Activated effector memory CD4-positive, alpha-beta T cell treated with anti-CD3 and anti-CD28 coated beads, Interleukin-2, amount 50 U/mL, for 16 hours (primary cell): Measurements from ENCODE around the gene RNPEPL1.

Experiments
- DNase-seq: peaks from one replicate; pipeline ENCODE4 v3.0.0-alpha.2; 2020

The RNPEPL1 gene

GRCh38 chr2:240577281-240578109 is 9.2 kb downstream of the RNPEPL1 start:
- no peak for DNase-seq

DNA sequence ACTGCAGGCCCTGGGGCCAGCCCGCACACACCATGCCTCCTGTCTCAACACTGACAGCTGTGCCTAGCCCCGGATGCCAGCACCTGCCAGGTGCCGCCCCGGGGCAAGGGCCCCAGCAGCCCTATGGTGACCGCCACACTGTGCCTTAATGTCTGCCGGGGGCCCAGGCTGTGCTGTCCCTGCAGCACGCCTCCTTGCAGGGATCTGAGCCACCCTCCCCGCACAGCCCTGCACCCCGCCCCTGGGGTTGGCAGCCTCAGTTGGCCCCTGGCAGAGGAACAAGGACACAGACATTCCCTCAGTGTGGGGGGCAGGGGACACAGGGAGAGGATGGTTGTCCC is 9.8 kb downstream of the RNPEPL1 start:
- DNase-seq, result no peak

DNA sequence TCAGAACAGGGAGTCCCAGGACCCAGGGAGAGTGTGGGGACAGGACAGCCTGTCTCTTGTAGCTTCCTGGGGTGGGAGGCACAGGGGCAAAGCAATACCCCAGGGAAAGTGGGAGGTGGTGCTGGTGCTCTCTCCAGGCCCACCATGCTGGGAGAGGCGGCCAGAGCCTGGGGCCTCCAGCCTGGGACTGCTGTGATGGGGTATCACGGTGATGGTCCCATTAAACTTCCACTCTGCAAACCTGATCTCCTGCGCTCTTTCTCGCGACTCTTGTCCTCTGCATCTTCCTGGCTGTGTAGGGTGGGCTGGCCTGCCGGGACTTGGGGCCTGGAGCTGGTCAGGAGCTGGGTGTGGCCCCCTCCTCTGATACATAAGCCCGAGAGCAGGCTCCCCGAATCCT is 10.2 kb downstream of the RNPEPL1 start:
- no peak for DNase-seq

- DNase-seq, result no peak
Observed at GRCh38 chr2:240579071-240579762, 10.9 kb downstream of the RNPEPL1 start.

DNA sequence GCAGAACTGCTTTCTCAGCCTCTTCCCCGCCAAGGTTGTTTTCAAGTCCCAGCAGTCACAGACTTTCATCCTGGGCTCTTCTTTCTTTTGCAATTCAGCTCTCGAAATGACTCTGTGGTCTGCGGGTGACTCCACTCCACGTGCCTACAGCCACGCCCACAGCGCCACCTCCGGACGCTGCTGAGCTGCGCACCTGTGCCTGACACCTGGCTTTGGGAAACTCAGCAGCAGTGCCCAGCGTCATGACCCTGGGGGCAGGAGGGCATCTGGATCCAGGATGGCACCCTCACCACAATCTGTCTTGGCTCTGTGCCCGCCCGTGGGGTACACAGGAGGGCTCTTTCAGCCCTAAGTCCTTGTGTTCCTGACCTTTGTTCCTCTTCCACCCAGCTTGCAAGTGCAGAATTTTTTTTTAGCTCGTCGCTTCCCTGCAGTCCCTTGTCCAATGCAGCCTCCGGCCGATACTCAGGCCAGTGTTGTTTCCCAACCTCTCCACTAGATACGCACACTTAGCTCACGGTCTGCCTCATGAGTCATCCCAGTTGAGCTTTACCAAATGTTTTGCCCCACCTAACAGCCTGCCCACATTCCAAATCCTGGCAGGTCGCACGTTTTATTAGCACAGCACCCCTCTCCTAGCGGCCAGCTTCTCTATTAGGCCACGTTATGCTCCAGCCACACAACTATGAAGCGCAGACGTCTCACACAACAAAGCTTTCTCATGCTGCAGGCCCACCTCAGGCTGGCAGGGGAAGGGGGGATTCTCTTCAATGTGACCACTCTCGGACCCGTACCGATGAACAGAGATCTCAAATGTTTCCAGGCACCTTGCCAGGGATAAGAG is 11.7 kb downstream of the RNPEPL1 start:
- peak; percentile 93 for DNase-seq

- DNase-seq, result no peak
Observed at GRCh38 chr2:240581811-240582210, 13.5 kb downstream of the RNPEPL1 start.

DNA sequence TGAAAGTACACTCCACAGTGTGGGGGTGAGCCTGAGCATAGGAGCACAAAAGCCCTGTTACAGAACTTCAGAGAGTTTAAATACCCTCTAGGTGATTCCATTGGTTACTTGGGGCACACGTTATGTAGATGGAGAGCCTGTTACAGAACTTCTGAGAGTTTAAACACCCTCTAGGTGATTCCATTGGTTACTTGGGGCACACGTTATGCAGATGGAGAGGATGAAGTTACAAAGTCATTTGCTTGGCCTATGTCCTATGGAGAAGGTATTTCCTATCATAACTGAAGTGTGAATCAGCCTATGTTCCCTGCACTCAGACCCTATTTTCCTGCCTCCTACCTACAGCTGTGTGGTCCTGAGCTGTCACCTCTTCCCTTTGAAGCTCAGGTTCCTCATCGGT is 14.5 kb downstream of the RNPEPL1 start:
- no peak for DNase-seq

- DNase-seq, result no peak
Observed at GRCh38 chr2:240583774-240584173, 15.5 kb downstream of the RNPEPL1 start.

- DNase-seq, result no peak
Observed at GRCh38 chr2:240584486-240585031, 16.3 kb downstream of the RNPEPL1 start.

DNA sequence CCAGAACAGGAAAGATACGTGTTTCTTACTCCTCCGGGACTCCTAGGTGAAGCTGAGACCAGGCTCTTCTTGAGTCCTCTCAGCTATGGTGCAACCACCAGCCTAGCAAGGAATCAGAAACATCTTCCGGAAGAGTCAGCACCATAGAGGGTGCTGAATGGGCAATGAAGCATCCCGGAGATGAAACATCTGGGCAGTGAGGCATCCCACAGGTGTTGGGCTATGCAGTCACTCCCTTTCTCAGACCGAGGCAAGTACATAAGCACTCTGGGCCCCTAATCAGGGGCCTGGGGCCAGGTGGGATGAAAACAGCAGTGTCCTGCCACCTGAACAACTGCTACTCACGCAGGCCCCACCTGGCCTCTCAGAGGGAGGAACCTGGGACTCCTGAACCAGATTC is 16.8 kb downstream of the RNPEPL1 start:
- no peak for DNase-seq

- DNase-seq, result no peak
Observed at GRCh38 chr2:240585681-240586197, 17.5 kb downstream of the RNPEPL1 start.

- peak; percentile 99 for DNase-seq
Observed at GRCh38 chr2:240586198-240586918, 18.1 kb downstream of the RNPEPL1 start, which contains the start of gene CAPN10. CAPN10 (plus strand) TSS chr2:240586734; CDS start chr2:240586912, 178 bp downstream.

DNA sequence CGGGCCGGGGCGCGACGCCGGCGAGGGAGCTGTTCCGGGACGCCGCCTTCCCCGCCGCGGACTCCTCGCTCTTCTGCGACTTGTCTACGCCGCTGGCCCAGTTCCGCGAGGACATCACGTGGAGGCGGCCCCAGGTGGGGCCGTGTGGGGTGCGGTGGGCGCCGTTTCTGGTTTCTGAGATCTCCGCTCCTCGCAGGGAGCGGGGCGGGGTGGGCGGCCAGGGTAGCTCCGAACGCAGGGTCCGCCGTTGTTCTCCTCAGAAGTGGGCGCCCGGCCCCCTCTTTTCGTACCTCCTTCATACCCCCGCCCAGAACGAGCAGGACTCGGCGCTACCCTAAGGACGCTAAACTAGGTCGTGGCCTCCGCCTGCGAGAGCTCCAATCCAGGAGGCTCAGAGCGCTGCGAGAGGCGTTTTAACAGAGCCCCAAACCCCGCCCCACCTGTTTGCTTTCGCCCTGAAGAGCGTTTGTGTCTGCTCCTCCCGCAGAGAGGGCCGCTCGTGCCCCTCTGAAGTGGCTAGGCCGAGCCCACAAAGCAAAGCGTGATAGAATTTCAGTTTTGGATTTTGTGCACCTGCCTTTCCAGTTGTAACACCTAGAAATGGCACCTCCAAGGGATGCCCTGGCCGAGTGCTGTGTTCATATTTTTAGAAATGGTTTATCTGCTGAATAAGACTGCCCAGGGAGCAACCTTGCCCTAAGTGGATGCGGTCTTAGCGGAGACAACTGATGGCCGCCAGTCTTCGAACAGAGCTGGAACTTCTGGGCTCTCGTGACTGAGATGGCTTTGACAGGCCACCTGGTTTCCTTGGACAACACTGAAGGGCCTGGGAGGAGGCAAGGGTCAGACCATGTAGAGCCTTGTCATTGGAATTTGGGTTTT is 18.9 kb downstream of the RNPEPL1 start:
- peak; percentile 86 for DNase-seq

GRCh38 chr2:240588006-240588655 is 19.8 kb downstream of the RNPEPL1 start:
- no peak for DNase-seq

- no peak for DNase-seq
Observed at GRCh38 chr2:240588669-240589068, 20.4 kb downstream of the RNPEPL1 start.

DNA sequence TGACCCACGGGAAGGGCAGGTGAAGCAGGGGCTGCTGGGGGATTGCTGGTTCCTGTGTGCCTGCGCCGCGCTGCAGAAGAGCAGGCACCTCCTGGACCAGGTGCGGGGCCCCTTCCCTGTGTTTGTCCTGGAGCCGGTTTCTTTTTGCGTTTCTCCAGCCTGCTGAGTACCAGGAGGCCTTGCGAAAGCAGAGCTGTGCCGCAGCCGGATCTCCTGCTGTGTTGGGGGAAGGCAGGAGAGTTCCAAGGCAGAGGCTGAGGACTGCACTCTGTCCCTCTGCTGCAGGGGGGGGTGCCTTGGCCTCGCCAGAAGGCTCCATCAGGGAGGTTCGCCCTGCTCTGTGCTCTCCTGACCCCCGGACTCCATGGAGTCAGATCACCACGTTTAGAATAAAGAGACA is 21.1 kb downstream of the RNPEPL1 start:
- no peak for DNase-seq

- no peak for DNase-seq
Observed at GRCh38 chr2:240589850-240590525, 21.7 kb downstream of the RNPEPL1 start.

- no peak for DNase-seq
Observed at GRCh38 chr2:240590681-240591111, 22.4 kb downstream of the RNPEPL1 start.

DNA sequence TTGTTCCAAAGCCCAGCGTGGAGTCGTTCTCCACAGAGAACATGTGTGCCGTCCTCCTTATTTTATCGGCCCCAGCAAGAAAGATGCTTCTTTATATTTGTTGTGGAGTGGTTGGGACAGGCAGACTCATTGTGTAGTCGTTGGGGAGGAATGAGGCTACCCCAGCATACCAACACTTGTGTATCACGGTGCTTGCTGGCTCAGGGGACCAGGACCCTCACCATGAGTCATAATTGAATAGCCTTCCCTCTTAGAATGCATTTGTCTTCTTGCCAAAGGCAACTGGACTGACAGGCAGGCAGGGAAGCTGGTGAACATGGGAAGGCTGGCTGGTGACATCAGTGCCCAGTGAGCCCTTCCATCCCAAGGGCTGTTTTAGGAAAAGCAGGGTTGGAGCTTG is 22.9 kb downstream of the RNPEPL1 start:
- no peak for DNase-seq

DNA sequence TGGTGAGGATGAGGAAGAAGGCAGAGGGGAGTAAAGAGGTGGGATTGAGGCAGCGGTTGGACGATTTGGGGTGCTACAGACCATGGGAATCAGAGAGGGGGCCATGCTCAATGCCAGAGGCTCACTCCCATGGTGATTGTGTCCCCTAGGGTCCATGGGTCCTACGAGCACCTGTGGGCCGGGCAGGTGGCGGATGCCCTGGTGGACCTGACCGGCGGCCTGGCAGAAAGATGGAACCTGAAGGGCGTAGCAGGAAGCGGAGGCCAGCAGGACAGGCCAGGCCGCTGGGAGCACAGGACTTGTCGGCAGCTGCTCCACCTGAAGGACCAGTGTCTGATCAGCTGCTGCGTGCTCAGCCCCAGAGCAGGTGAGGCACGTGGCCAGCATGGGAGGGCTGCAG is 23.5 kb downstream of the RNPEPL1 start:
- no peak for DNase-seq
